COR-L47 (cell line): ENCODE results near the gene ZCCHC2.

ENCODE experiments used
- DNase-seq: peaks from one replicate; lab custom pipeline; 2025; lab: John Stamatoyannopoulos, UW

The ZCCHC2 gene

DNA sequence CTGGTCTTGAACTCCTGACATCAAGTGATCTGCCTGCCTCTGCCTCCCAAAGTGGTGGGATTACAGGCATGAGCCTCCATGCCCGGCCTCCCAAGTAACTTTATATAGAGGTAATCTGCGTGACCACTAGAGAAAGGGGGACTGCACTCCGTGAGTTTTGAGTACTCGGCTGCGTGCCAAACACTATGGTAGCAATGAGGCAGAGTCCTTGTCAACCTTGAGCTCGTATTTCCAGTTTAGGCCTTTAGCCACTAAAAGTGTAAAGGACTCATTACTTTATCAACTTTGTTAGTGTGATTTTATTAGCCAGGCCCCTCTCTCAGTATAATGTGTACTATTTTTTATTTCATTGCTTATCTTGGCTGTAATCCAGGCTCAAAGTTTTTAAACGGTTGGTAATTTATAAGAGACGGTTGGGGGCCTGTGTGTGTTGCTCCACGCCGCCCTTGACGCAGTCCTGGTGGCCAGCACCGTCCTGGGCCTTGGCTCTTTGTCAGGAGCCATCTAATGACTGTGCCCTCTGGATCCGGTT, 56.2 kb downstream of the ZCCHC2 start:
- no peak for DNase-seq

DNA sequence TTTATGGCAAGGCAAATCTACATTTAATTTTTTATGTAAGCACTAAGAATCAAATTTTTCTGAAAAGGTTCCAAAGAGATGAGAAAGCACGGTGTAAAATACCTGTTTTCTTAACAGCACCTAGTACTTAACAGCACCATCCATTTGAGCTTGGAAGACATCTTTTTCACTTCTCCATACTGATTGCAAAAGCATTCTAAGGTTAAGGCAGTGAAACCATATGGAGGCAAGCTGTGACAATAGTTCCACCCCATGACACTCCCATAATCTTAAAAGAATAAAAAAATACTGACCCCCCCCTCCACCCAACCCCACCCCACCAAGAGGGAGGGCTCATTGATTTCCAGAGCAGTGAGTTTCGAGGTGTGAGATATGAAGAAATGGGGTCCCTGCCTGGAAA, 60.6 kb downstream of the ZCCHC2 start:
- no peak for DNase-seq

- peak; percentile 89 for DNase-seq
These were observed 61.7 kb downstream of the ZCCHC2 start for GRCh38 chr18:62584241-62585120.

GRCh38 chr18:62585274-62586150, 62.7 kb downstream of the ZCCHC2 start:
- no peak for DNase-seq

DNA sequence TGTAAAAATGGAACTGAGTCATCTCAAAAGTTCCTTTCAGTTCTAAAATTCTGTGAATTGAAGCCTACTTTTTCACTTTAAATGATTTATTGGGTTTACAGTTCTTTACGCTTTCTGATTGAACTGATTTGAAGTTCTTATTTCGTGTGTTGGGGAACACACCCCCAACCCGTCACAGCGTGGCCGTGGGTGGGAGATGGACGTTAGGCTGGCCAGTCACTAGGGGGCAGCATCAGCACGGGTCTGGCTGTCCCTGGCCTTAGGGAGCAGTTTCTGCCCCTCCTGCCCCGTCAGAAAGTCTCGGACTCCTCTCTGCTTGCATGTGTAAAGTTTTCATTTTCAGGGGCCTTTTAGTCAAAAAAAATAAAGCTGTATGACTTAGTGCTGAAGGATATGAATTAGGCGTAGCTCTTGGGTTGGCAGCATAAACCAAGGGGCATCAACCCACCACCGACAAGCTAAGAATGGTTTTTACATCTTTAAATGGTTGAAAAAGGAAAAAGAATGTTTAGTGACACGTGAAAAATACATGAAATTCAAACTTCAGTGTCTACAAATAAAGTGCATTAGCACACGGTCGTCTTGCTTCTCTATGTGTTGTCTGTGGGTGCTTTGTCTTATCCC, 63.4 kb downstream of the ZCCHC2 start:
- peak; percentile 76 for DNase-seq

GRCh38 chr18:62586781-62587487, 64.1 kb downstream of the ZCCHC2 start:
- DNase-seq, result no peak

DNA sequence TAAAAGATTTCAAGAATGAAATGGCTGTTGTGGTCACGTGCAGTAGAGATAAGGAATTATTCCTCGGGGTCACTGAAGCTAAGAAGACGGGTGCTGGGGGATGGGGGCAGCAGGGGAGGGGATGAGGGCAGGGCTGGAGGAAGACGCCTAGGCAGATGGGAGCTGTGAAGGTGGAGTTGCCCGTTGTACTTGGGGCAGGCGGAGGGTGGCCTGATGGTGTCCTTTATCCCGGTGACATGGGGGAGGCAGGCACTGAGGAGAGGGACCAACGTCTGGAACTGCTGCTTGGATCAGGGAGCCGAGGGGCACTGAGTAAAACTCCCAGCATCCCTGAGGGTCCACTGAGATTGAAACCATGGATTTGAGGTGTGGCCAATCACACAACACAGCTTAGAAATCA, 64.9 kb downstream of the ZCCHC2 start:
- DNase-seq, result no peak

DNA sequence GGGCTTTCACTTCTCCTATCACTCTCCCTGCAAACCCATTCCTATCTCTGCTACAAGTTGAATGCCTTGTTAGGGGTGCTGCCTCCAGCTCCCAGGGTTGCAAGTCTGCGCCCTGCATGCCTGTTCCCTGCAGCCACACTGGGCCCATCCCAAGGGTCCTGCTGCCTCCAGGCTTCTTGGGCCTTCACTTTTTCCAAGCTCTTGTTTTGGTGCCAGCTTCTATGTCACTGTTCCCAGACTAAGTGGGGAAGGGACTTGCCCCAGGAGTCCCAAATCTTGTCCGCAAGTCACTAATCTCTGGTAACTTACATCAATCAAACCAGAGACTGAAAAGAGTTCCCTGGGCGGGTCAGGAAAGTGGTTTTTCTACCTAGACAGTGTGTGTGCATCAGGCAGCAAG, 65.4 kb downstream of the ZCCHC2 start:
- no peak for DNase-seq

- DNase-seq, result no peak
These were observed 68.2 kb downstream of the ZCCHC2 start for GRCh38 chr18:62590799-62591590.

GRCh38 chr18:62596145-62597005, 73.5 kb downstream of the ZCCHC2 start:
- no peak for DNase-seq

- no peak for DNase-seq
These were observed 79.0 kb downstream of the ZCCHC2 start for GRCh38 chr18:62601871-62602270.

DNA sequence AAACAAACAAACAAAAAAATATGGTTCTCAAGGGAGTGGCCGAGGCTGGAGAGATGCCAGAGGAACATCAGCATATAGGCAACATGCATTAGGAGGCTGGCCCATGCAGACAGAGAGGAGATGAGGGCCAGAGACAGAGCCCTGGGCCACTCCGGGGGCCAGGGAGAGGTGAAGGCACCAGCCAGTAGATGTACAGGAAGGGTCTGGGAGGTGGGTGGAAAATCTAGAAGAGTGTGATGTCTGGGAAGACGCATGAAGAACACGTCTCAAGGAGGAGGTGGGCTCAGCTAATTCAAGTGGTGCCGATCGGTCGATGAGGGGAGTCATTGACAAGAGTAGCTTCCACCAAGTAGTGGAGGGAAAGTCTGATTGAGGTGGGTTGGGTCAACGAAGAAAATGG, 79.9 kb downstream of the ZCCHC2 start:
- DNase-seq, result no peak

GRCh38 chr18:62603211-62603610, 80.4 kb downstream of the ZCCHC2 start:
- DNase-seq, result no peak

DNA sequence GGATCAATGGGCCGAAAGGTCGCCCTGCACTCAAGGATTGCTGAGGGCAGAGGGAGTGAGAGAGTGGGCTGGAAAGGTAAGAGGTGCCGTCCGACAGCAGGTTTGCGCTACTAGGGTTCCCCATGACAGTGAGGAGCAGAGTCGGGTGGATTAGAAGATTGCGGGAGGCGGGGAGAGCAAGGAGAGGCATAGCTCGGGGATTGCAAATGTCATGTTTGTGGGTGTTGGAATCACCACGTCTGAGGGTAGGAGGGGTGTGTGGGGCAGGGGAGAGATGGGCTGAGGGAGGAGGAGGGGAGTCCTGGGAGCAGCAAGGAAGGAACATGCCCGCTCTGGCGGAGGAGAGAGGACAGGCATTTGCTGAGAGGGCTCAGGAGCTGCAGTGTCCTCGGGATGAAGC, 81.2 kb downstream of the ZCCHC2 start:
- DNase-seq, result no peak

DNA sequence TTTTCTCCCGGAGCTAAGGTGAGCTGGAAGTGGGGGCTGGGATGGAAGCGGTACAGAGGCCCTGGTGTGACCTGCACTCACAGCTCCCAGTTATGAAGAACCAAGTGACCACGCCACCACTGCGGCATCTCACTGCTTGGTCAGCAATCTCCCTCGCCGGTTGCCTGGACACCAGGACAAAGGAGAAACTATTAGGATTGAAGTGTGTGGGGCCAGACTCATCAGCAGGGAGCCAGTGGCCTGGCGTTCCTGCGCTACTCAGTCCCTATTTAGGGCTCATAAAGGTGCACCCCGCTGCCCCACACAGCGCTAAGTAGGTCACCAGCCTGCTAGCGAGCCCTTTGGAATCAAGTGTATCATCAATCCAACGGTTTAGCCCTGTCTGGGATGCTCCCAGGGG, 82.9 kb downstream of the ZCCHC2 start:
- DNase-seq, result no peak

DNA sequence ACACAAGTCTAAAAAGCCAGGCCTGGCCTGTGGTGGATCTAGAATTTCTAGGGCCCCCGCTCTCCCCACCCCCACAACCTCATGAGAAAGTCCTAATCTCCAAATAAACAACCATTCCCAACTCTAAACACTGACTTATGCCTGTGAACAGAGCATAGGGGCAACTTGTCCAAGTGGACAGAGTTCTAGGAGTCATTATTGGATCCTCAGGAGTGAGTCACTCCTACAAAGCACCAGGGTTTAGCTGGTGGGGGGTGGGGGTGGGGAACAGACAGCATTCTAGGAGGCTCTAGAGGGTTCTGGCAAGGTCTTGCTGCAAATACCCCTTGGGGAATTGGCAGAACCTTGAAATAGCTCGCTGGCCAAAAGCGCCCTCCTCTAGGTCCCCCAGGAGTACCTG, 83.3 kb downstream of the ZCCHC2 start:
- DNase-seq, result no peak

DNA sequence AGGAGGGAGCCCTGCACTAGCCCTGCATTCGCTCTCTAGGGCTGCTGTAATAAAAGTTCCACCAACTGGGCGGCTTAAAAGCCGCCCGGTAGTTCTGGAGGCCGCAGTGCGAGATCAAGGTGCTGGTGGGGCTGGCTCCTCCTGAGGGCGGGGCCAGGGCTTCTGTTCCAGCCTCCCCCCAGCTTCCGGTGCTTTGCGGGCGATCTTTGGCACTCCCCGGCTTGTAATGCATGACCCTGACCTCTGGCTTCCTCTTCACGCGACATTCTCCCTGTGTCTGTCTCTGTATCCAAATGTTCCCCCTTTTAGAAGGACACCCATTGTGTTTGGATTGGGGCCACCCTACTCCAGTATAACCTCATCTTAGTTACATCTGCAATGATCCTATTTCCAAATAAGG, 84.5 kb downstream of the ZCCHC2 start:
- no peak for DNase-seq

- DNase-seq, result no peak
These were observed 85.0 kb downstream of the ZCCHC2 start for GRCh38 chr18:62607708-62608428.

DNA sequence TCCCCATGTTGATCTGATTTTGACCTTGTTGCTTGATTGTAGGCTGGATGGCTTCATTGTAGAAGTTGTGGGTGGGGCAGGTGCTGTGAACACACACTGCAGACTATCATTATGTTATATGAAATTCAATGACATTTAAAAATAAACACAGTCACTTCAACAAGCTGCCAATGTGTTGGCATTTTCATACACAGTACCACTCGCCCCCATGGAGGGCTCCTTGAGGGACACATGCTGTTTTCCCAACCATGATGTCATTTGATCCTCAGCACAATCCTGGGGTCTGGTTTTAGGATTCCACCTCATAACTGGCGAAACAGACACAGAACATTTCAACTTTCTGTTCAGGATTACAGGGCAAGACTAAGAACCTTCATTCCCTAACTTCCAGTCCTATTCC, 86.9 kb downstream of the ZCCHC2 start:
- no peak for DNase-seq
